Thyroid gland (tissue), 4 donors: ENCODE measurements around the gene GABRR3.

ENCODE experiments used
- POLR2A ChIP-seq, 2 donors: fragments of 450-650 bp; IDR thresholded peaks; one replicate each; pipeline ENCODE4 v1.6.1; 2017; ENCODE audit warnings: antibody characterized with exemption in 2 of 2, mild to moderate bottlenecking in 2 of 2, moderate library complexity in 1 of 2
- TF ChIP-seq, protein P1 (sequence below), 6 experiments: fragments of 200-600 bp in 3 of 6; fragments of 450-650 bp in 3 of 6; sonication (generic) in 3 of 6; IDR thresholded peaks; one replicate each; pipeline ENCODE4 v1.5.1; 2016 to 2019; ENCODE audit warnings: antibody characterized with exemption in 6 of 6, mild to moderate bottlenecking in 2 of 6, inconsistent platforms in 1 of 6, moderate library complexity in 1 of 6

DNA sequence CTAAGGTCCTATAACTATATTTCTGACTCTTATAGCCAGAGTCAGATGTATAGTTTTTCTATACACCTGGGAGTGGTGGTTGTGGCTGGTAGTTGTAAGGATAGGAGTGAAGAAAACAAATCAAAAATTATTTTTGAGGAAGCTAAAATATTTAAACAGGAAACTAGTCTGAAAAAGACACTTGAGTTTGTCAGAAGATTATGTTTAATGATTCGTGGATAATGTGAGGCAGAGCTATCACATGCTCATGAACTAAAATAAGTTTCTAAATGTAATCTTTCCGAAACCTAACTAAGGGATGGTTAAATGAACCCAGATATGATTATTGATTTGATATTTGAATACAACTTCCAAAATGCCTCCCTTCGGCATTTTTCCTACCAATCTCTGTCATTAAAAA, 30.4 kb downstream of the GABRR3 start:
- TF ChIP-seq POLR2A (IDR thresholded peaks at IDR 0.05), result no peak
- TF ChIP-seq, protein P1, sequence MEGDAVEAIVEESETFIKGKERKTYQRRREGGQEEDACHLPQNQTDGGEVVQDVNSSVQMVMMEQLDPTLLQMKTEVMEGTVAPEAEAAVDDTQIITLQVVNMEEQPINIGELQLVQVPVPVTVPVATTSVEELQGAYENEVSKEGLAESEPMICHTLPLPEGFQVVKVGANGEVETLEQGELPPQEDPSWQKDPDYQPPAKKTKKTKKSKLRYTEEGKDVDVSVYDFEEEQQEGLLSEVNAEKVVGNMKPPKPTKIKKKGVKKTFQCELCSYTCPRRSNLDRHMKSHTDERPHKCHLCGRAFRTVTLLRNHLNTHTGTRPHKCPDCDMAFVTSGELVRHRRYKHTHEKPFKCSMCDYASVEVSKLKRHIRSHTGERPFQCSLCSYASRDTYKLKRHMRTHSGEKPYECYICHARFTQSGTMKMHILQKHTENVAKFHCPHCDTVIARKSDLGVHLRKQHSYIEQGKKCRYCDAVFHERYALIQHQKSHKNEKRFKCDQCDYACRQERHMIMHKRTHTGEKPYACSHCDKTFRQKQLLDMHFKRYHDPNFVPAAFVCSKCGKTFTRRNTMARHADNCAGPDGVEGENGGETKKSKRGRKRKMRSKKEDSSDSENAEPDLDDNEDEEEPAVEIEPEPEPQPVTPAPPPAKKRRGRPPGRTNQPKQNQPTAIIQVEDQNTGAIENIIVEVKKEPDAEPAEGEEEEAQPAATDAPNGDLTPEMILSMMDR (IDR thresholded peaks at IDR 0.05), result no peak
